A549 (cell line): Measurements from ENCODE around the gene OR6S1.

Source experiments
- PHF8 ChIP-seq: fragments of 200-600 bp; sonication (generic); IDR thresholded peaks from 2 replicates; pipeline ENCODE4 v1.6.1; 2016; ENCODE audit warnings: low read depth, mild to moderate bottlenecking, antibody characterized with exemption, moderate library complexity, borderline replicate concordance
- TF ChIP-seq, protein P1 (sequence below): fragments of 200-600 bp; sonication (generic); IDR thresholded peaks from 2 replicates; pipeline ENCODE4 v1.6.1; 2016; ENCODE audit warnings: antibody characterized with exemption, mild to moderate bottlenecking, moderate library complexity
- TF ChIP-seq, protein P2 (sequence below): fragments of >200 bp; sonication (Bioruptor Twin); formaldehyde crosslinking; IDR thresholded peaks from 3 replicates; pipeline ENCODE4 v1.5.1; 2016

DNA sequence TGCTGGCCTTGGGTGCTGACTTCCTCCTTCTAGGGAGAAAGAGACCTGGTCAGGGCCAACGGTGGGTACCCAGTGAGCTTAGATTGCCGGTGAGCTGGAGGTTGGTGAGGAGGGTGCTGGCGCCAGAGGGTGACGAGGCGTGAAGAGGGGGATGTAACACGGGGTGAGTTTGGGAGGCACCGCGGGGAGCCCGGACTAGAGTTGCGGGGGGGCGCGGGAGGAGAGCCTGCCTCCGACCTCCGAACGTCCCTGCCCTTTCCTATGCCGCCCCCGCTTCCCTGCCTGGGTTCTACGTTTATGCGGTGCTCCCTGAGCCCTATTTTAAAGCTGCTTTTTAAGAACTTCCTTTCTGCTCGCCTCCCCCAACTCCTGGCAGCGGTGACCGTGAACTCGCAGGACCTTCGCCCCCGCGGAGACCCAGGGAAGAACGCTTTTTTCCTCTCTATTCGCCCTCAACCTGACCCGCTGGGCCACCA lies 18.6 kb downstream of the OR6S1 start:
- TF ChIP-seq, protein P1, sequence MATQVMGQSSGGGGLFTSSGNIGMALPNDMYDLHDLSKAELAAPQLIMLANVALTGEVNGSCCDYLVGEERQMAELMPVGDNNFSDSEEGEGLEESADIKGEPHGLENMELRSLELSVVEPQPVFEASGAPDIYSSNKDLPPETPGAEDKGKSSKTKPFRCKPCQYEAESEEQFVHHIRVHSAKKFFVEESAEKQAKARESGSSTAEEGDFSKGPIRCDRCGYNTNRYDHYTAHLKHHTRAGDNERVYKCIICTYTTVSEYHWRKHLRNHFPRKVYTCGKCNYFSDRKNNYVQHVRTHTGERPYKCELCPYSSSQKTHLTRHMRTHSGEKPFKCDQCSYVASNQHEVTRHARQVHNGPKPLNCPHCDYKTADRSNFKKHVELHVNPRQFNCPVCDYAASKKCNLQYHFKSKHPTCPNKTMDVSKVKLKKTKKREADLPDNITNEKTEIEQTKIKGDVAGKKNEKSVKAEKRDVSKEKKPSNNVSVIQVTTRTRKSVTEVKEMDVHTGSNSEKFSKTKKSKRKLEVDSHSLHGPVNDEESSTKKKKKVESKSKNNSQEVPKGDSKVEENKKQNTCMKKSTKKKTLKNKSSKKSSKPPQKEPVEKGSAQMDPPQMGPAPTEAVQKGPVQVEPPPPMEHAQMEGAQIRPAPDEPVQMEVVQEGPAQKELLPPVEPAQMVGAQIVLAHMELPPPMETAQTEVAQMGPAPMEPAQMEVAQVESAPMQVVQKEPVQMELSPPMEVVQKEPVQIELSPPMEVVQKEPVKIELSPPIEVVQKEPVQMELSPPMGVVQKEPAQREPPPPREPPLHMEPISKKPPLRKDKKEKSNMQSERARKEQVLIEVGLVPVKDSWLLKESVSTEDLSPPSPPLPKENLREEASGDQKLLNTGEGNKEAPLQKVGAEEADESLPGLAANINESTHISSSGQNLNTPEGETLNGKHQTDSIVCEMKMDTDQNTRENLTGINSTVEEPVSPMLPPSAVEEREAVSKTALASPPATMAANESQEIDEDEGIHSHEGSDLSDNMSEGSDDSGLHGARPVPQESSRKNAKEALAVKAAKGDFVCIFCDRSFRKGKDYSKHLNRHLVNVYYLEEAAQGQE, result no peak
- TF ChIP-seq PHF8, result no peak
- TF ChIP-seq, protein P2, sequence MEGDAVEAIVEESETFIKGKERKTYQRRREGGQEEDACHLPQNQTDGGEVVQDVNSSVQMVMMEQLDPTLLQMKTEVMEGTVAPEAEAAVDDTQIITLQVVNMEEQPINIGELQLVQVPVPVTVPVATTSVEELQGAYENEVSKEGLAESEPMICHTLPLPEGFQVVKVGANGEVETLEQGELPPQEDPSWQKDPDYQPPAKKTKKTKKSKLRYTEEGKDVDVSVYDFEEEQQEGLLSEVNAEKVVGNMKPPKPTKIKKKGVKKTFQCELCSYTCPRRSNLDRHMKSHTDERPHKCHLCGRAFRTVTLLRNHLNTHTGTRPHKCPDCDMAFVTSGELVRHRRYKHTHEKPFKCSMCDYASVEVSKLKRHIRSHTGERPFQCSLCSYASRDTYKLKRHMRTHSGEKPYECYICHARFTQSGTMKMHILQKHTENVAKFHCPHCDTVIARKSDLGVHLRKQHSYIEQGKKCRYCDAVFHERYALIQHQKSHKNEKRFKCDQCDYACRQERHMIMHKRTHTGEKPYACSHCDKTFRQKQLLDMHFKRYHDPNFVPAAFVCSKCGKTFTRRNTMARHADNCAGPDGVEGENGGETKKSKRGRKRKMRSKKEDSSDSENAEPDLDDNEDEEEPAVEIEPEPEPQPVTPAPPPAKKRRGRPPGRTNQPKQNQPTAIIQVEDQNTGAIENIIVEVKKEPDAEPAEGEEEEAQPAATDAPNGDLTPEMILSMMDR, result no peak
